NAMALWA (cell line): Measurements from ENCODE around the gene ZNF862.

Source experiments
- DNase-seq: peaks from one replicate; pipeline ENCODE4 v3.0.0-alpha.2; 2015; ENCODE audit warnings: low spot score

The ZNF862 gene

DNA sequence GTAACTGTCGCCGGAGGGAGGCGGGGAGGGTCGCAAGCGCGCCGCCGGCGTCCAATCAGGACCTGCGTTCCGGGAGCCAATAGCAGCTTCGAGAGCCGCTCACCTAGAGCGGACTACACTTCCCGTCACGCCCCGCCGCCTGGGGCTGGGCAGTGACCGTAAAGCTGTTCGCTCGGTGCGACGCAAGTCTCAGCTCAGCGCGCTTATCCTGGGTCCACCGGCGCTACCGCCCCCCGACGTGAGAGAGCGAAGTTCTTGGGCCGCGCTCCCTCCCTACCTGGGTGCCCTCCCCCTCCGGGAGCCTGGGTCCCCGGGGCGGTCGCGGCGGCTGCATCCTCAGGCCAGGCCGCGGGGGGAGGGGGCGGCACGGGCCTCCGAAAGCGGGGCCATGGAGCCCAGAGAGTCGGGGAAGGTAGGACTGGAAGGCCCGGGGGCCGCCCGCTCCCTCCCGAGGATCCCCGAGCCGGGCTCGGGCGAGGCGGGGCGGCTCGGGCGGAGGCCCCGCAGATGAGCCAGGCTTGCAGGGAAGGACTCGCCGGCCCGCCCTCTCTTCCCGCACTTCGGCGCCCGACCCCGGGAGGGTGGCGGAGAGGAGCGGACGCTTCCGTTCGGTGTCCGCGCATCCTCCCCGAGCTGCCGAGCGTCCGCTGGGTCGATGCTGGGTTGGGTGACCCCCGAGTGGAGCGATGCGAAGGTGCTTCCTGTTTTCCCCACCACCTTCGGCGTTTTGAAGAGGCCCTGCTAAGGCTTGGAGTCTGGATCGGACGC lies at the start of gene ZNF862:
Gene ZNF862, plus strand, starts transcription at position 152 of the 768 bp plus-strand sequence. Its CDS starts 237 bp downstream, at position 389.
- peak; percentile 99 for DNase-seq

DNA sequence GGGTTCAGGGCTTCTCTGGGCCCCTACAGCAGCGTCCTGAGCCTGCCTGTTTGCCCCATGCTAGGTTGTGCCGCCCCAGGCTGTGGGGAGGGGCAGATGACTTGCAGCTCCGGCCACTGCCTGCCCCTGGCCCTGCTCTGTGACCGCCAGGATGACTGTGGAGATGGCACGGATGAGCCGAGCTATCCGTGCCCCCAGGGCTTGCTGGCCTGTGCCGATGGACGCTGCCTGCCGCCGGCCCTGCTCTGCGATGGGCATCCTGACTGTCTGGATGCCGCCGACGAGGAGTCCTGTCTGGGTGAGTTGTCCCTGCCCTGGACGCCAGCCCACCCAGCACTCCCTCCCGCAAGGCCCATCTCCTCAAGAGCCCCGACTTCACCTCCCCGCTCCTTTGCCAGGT lies 49.1 kb upstream of the ZNF862 start:
- DNase-seq: no peak

- no peak for DNase-seq
These were observed 48.0 kb upstream of the ZNF862 start for GRCh38 chr7:149790146-149790548.

GRCh38 chr7:149790754-149791360 lies 47.3 kb upstream of the ZNF862 start:
- DNase-seq: no peak

DNA sequence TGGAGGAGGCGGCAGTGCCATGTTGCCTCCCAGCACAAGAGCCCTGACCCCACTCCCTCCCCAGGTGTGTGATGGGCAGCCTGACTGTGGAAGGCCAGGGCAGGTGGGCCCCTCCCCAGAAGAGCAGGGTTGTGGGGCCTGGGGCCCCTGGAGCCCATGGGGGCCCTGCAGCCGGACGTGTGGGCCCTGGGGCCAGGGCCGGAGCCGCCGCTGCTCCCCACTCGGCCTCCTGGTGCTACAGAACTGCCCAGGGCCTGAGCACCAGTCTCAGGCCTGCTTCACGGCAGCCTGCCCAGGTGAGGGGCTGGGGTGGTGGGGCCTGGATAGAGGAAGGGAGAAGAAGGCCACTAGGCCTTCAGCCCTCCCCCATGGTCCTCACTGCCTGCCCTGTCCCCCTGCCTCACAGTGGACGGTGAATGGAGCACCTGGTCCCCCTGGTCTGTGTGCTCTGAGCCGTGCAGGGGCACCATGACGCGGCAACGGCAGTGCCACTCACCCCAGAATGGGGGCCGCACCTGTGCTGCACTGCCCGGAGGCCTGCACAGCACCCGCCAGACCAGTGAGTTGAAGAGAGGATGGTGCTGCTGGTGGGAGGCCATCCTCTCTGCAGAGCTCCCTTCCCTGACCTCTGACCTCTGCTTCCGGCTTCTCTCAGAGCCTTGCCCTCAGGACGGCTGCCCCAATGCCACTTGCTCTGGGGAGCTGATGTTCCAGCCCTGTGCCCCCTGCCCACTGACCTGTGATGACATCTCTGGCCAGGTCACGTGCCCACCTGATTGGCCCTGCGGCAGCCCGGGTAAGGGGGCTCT lies 46.6 kb upstream of the ZNF862 start:
- no peak for DNase-seq

DNA sequence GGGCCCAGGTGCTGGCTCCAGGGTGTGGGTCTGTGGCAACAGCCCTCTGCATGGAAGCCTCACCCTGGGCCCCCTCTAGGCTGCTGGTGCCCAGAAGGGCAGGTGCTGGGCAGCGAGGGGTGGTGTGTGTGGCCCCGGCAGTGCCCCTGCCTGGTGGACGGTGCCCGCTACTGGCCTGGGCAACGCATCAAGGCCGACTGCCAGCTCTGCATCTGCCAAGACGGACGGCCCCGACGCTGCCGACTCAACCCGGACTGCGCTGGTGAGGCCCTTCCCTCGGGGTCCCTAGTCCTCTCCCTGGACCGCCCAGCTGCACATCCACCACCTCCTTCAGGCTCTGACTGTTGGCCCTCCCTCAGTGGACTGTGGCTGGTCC lies 46.0 kb upstream of the ZNF862 start:
- no peak for DNase-seq

DNA sequence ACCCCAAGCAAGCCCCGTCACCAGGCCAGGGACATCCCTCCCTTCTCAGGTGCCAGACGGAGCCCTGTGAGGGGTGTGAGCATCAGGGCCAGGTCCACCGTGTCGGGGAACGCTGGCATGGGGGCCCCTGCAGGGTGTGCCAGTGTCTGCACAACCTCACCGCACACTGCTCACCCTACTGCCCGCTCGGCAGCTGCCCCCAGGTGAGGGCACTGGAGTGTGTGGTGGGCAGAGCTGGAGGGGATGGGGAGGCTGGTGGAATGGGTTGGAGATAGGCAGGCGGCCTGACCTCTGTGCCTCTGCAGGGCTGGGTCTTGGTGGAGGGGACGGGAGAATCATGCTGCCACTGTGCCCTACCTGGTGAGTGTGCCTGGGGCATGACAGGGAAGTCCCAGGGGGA lies 44.9 kb upstream of the ZNF862 start:
- DNase-seq: no peak

DNA sequence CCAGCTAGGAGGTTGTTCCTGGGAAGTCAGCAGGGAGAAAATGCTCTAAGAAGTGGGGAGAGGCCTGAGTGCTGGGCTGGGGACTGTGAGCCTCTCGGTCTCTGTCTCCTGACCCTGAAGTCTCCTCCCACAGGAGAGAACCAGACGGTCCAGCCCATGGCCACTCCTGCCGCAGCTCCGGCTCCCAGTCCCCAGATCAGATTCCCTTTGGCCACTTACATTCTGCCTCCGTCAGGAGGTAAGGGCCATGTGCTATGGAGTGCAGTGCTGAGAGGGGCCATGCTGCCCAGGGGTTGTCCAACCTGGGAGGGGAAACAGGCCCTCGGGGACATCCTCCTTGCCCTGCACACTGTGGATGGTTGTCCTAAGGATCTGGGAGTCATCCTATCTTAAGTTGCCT lies 43.5 kb upstream of the ZNF862 start:
- DNase-seq: no peak

- no peak for DNase-seq
These were observed 43.0 kb upstream of the ZNF862 start for GRCh38 chr7:149795126-149795525.

GRCh38 chr7:149796287-149796860 lies 41.8 kb upstream of the ZNF862 start:
- no peak for DNase-seq

GRCh38 chr7:149797771-149798170 lies 40.4 kb upstream of the ZNF862 start:
- DNase-seq: no peak

- peak; percentile 72 for DNase-seq
These were observed 38.6 kb upstream of the ZNF862 start for GRCh38 chr7:149799397-149800168.

- DNase-seq: no peak
These were observed 38.0 kb upstream of the ZNF862 start for GRCh38 chr7:149800169-149800555.

- no peak for DNase-seq
These were observed 37.1 kb upstream of the ZNF862 start for GRCh38 chr7:149801002-149801566.

DNA sequence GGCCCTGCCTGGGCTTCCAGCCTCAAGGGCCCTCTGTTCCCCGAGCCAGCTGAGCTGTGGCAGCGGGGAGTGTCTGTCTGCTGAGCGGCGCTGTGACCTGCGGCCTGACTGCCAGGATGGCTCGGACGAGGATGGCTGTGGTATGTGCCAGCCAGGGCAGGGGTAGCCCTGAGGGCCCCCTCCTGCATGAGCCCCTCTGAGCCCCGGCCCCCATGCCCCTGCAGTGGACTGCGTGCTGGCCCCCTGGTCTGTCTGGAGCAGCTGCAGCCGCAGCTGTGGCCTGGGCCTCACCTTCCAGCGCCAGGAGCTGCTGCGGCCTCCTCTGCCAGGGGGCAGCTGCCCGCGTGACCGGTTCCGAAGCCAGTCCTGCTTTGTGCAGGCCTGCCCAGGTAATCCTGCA lies 36.4 kb upstream of the ZNF862 start:
- no peak for DNase-seq

- DNase-seq: no peak
These were observed 35.2 kb upstream of the ZNF862 start for GRCh38 chr7:149802966-149803365.

DNA sequence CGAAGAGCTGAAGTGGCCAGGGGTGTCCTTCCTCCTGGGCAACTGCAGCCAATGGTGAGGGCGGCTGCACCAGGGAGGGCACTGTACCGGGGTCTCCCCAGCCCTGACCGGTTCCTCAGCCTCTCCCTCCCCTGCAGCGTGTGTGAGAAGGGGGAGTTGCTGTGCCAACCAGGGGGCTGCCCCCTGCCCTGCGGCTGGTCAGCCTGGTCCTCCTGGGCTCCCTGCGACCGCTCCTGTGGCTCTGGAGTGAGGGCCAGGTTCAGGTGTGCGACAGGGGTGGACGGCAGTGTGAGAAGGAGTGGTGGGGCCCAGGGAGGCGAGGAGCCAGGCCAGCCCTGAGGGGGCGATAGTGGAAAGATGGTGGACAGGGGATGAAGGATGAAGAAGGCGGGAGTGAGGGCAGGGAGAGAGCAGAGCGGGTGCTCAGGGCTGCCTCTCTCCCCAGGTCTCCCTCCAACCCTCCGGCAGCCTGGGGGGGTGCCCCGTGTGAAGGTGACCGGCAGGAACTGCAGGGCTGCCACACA lies 34.6 kb upstream of the ZNF862 start:
- DNase-seq: no peak

GRCh38 chr7:149804106-149804505 lies 34.1 kb upstream of the ZNF862 start:
- no peak for DNase-seq

GRCh38 chr7:149806726-149807125 lies 31.4 kb upstream of the ZNF862 start:
- DNase-seq: no peak

DNA sequence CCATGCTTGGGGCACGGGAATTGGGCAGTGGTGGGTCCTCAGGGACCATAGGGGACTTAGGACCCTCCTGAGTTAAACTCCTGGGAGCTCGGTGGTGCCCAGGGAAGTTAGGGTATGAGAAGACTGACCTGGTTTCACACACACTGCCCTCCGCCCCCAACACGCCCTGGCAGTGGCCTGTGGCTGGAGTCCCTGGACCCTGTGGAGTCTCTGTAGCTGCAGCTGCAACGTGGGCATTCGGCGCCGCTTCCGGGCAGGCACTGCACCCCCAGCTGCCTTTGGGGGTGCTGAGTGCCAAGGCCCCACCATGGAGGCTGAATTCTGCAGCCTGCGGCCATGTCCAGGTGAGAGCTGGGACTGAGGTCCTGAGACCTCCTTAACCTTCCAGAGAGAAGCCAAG lies 29.9 kb upstream of the ZNF862 start:
- no peak for DNase-seq

GRCh38 chr7:149809215-149809614 lies 29.0 kb upstream of the ZNF862 start:
- DNase-seq: no peak
